GM12872 (cell line): ENCODE data around the gene MYO1H.

Experiments
- TF ChIP-seq, protein P1 (sequence below): IDR thresholded peaks from 3 replicates; pipeline ENCODE4 v1.5.1; 2011; ENCODE audit warnings: low read depth, mild to moderate bottlenecking, low read length, moderate library complexity; ENCODE audit not compliant: insufficient read depth

Gene MYO1H

GRCh38 chr12:109494348-109494881 is 146.7 kb downstream of the MYO1H start:
- TF ChIP-seq, protein P1, sequence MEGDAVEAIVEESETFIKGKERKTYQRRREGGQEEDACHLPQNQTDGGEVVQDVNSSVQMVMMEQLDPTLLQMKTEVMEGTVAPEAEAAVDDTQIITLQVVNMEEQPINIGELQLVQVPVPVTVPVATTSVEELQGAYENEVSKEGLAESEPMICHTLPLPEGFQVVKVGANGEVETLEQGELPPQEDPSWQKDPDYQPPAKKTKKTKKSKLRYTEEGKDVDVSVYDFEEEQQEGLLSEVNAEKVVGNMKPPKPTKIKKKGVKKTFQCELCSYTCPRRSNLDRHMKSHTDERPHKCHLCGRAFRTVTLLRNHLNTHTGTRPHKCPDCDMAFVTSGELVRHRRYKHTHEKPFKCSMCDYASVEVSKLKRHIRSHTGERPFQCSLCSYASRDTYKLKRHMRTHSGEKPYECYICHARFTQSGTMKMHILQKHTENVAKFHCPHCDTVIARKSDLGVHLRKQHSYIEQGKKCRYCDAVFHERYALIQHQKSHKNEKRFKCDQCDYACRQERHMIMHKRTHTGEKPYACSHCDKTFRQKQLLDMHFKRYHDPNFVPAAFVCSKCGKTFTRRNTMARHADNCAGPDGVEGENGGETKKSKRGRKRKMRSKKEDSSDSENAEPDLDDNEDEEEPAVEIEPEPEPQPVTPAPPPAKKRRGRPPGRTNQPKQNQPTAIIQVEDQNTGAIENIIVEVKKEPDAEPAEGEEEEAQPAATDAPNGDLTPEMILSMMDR = no peak

DNA sequence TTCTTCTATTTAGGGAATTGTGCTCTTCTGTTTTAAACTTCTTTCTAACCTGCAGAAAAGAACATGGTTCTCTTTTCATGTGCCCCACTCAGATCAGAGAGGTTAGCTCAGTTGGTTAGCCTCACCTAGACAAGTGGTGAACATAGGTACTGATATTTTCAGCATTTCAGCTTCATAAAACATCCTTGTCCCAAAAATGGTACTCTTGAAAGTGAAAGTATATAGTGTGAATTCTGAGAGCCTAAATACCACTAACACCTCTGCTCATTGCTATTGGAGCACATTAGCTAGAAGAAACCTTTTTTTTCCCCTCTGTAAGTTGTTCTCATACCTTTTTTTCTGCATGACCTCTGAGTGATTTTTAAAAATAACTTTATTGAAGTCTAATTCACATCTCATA is 147.3 kb downstream of the MYO1H start:
- TF ChIP-seq, protein P1 = no peak

DNA sequence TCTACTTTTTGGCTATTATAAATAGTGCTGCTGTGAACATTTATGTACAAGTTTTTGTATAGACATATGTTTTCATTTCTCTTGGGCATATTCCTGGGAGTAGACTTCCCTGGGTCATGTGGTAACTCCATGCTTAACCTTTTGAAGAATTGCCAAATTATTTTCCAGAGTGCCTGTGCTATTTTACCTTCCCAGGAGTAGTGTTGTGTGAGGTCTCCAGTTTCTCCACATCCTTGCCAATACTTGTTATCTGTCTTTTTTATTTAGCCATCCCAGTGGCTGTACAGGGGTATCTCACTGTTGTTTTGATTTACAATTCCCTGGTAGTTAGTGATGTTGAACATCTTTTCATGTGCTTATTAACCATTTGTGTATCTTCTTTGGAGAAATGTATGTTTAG is 148.6 kb downstream of the MYO1H start:
- TF ChIP-seq, protein P1 = no peak

DNA sequence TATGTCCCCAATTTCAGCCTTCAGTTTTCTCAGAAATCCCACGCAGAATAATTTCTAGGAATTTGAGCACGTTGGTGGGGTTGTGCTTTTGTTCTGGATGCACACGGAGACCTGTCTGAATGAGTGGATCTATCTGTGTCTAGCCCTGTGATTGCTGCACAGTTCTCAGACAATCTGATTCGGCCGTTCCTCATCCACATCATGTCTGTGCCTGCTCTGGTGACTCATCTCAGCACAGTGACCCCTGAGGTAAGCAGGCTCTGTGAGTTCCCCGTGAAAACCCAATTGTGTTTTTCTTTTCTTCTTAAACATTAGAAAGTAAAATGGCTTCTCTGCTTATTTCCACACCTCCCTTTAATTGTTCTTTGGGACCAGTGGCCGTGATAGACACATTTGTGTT is 150.0 kb downstream of the MYO1H start:
- TF ChIP-seq, protein P1 = no peak
